Spleen (tissue), 7 donors: ENCODE data around the gene RFPL4AL1.

ENCODE experiments used
- CTCF ChIP-seq, 11 experiments: fragments of 200-600 bp in 7 of 11; fragments of 450-650 bp in 4 of 11; sonication (generic) in 4 of 11; IDR thresholded peaks in 8 of 11; conservative IDR thresholded peaks in 3 of 11; 1 replicate in 7 of 11; 2 replicates in 4 of 11; pipeline versions ENCODE4 v1.4.0 to v1.8.0; 2016 to 2021; ENCODE audit warnings: antibody characterized with exemption in 11 of 11, inconsistent platforms in 4 of 11, mild to moderate bottlenecking in 1 of 11
- POLR2A ChIP-seq, 3 donors: fragments of 450-650 bp; IDR thresholded peaks; one replicate each; pipeline ENCODE4 v1.5.1; 2017; ENCODE audit warnings: antibody characterized with exemption in 3 of 3, mild to moderate bottlenecking in 1 of 3
- donor health status: DM: no; HTN: no; CAD: no; lungs with moderate emphysema.
- donor health status: DM: no; HTN: no; CAD: no.
- donor health status: DM: no; HTN: no; CAD: no.

DNA sequence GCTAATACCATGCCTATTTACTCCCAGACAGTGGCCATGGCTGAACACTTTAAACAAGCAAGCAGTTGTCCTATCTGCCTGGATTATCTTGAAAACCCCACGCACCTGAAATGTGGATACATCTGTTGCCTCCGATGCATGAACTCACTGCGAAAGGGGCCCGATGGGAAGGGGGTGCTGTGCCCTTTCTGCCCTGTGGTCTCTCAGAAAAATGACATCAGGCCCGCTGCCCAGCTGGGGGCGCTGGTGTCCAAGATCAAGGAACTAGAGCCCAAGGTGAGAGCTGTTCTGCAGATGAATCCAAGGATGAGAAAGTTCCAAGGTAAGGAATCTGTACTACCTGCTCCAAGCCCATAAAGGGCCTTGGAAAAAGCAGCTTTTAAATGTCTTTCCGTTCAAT, 8.6 kb downstream of the RFPL4AL1 start:
- TF ChIP-seq CTCF (IDR thresholded peaks at IDR 0.05 in 8 of 11, conservative IDR thresholded peaks at IDR 0.05 in 3 of 11): no peak
- TF ChIP-seq POLR2A (IDR thresholded peaks at IDR 0.05): no peak
